Stimulated activated CD4-positive, alpha-beta T cell treated with anti-CD3 and anti-CD28 coated beads, TNF-alpha, amount 100 ng/mL, for 4 hours (primary cell): ENCODE data around the gene DSCAML1.

ENCODE experiments used
- DNase-seq, 3 experiments: peaks; one replicate each; pipeline ENCODE4 v3.0.0-alpha.2; 2020; ENCODE audit warnings: low read depth in 3 of 3

The DSCAML1 gene

GRCh38 chr11:117492578-117493251 lies 304.3 kb downstream of the DSCAML1 start:
- DNase-seq: no peak

DNA sequence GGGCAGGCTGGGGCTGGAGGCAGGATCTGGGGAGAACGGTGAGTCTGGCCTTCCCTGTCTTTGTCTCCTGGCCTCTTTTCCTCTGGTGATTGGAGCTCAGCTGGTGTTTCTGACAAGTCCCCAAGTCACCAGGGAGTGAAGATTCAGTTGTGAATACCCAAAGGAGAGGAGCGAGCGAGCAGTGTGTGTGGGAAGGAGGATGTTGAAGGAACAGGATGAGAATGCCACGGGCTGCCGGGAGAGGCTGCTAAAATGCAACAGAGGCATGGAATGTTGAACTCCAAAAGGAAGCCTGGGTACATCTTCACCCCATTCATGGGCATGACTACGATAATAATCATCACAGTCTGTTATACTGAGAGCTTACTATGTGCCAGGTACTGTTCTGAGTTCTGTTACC lies 306.1 kb downstream of the DSCAML1 start:
- no peak for DNase-seq

- no peak for DNase-seq
These were observed 306.9 kb downstream of the DSCAML1 start for GRCh38 chr11:117489999-117490679.

- DNase-seq: no peak
These were observed 307.7 kb downstream of the DSCAML1 start for GRCh38 chr11:117488996-117489952.

GRCh38 chr11:117486059-117486458 lies 311.0 kb downstream of the DSCAML1 start:
- DNase-seq: no peak

DNA sequence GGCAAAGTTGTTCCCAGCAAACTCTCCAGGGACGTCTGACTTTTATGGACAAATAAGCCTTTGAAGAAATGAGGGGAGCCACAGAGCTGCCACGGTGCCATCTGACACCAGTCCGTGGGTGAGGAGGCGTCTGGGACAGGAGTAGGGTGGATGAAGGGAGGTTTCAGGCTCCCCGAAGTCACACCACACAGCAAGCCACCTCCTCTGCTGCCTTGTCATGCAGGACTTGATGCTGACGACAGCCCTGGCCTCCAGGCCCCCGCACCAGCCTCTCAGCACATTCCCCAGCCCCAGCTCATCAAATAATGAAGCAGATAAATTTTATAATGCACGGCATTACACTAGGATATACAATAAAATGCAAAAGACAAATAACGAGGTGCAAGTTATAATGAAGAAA lies 312.9 kb downstream of the DSCAML1 start:
- no peak for DNase-seq

DNA sequence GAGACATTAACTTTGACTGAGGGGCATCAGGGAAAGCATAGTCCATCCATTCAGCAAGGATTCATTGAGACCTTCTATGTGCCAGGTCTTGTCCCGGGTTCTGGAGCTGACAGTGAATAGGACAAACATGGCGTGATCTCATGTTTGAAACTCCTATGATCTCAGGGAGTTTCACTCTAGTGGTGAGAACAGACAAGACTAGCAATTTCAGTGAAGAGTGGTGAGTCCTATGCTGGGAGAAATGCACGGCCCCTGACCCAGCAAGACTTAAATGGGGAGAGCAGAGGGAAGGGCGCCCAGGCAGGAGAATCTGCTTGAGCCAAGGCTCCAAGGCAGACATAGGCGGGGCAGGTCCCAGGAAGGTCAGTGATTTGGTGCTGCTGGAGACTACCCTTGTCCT lies 313.6 kb downstream of the DSCAML1 start:
- no peak for DNase-seq

GRCh38 chr11:117482881-117483280 lies 314.1 kb downstream of the DSCAML1 start:
- no peak for DNase-seq

DNA sequence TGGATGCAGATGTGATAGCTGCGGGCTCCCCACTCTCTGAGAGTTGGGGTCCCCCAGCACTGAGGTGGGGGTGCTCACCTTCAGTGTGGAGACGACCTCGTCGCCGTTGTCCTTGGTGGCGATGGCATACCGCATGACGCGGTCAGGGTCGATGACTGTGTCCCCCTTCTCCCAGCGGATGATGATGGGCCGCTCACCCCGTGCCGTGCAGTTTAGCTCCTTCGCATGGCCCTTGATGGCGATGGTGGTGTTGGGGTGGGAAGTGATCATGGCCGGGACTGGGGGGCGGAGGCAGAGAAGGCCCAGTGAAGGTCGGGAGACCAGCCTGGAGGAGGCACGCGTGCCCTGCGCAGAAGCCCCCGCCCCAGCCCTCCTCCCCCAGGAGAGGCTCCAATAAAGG lies 315.1 kb downstream of the DSCAML1 start:
- no peak for DNase-seq

- DNase-seq: no peak
These were observed 316.0 kb downstream of the DSCAML1 start for GRCh38 chr11:117481036-117481435.

GRCh38 chr11:117480221-117480620 lies 316.8 kb downstream of the DSCAML1 start:
- no peak for DNase-seq

DNA sequence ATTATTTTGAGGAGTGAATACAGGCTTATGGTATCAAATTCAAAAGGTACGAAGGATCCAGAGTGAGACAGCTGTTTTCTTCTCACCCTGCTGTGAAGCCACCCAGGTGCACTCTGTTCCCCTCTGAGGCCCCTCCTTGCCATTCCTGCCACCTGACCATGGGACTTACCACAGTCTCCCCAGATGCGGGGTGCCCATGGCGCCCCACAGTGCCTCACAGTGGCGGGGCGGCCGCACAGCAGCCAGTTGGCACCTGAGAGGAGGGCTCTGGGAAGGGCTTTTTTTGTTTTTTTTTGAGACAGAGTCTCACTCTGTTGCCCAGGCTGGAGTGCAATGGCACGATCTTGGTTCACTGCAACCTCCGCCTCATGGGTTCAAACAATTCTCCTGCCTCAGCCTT lies 317.6 kb downstream of the DSCAML1 start:
- DNase-seq: no peak

DNA sequence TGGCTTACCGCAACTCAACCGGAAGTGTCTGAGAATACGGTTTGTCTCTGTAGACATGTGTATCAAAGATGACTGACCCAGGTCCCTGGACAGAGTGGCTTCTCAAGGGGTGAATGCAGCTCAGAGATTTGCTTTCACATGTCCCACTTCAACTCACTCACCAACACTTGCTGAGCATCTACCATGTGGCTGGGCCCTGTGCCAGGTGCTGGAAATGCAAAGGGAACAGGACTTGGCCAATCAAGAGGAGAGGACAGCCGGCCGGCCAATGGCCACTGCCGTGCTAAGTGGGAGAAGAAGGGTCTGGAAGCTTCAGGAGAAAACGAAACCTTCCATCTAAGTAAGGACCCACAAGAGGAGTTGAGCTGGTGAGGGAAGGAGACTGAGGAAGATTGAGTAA lies 318.1 kb downstream of the DSCAML1 start:
- DNase-seq: no peak

GRCh38 chr11:117478126-117478860 lies 318.7 kb downstream of the DSCAML1 start:
- no peak for DNase-seq

- DNase-seq: no peak
These were observed 319.3 kb downstream of the DSCAML1 start for GRCh38 chr11:117477721-117478120.

DNA sequence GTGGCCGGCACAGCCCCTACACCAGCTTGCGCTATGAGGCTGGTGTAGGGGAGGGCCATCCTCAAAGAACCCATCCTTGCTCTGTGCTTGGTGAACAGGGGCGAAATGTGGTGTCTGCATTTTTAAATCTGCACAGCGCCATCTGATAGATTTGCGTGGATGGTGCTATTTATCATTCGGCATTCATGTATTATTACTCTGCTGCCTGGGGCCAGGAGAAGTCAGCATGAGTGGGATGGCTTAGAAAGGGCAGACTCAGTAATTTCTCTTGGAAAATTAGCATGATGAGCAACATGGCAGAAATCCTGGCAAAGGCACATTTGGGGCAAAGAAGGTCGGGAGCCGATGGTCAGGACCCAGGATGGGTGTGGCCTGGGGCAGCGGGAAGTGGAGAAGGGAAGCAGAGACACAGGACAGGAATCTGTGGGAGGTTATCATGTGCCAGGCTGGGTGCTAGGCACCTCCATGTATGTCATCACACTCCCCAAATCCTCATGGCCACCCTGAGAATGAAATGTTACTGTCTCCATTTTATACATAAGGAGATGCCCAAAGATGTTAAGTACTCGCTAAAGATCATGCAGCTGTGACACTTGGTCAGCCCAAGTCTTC lies 320.4 kb downstream of the DSCAML1 start:
- DNase-seq: no peak

- no peak for DNase-seq
These were observed 321.1 kb downstream of the DSCAML1 start for GRCh38 chr11:117475716-117476530.

- no peak for DNase-seq
These were observed 323.4 kb downstream of the DSCAML1 start for GRCh38 chr11:117473481-117474091.

- no peak for DNase-seq
These were observed 325.2 kb downstream of the DSCAML1 start for GRCh38 chr11:117471776-117472175.

DNA sequence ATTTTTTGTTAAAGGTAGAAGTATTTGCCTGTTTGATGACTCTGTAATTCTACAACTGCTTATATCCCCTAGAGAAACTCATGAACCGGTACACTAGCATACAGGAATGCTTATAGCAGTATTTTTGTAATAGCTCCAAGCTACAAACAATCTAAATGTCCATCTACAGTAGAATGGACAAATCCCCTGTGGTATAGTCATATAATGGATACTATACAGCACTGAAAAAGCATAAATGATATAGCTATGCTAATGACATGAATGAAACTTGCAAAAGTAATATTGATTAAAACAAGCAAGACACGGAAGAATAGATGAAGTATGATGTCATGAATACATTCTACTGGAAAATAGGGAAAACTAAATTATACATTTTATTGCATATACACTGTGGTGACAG lies 326.4 kb downstream of the DSCAML1 start:
- DNase-seq: no peak
